Esophagus squamous epithelium (tissue), 5 donors: ENCODE data around the gene ANP32B. TPM values are rescaled to one million over a fixed set of nuclear protein-coding genes. Genes with fewer than 3 reads are reported as not detected.

Source experiments
- DNase-seq: peaks from one replicate; lab custom pipeline; 2025; lab: John Stamatoyannopoulos, UW
- H3K27ac ChIP-seq, 4 donors: fragments of 200-600 bp; sonication (generic); one replicate each; pipeline ENCODE4 v1.5.1; 2016 to 2019; ENCODE audit warnings: mild to moderate bottlenecking in 1 of 4
- H3K27me3 ChIP-seq, 4 donors: fragments of 200-600 bp; sonication (generic); 1 replicate in 3 of 4; 2 replicates in 1 of 4; pipeline versions ENCODE4 v1.5.1 to v1.6.0; 2017 to 2021; ENCODE audit warnings: antibody characterized with exemption in 1 of 4
- H3K36me3 ChIP-seq, 3 donors: fragments of 200-600 bp; sonication (generic); one replicate each; pipeline ENCODE4 v1.5.1; 2016 to 2019
- H3K4me1 ChIP-seq, 3 donors: fragments of 200-600 bp; sonication (generic); one replicate each; pipeline ENCODE4 v1.5.1; 2017 to 2019
- H3K4me3 ChIP-seq, 4 donors: fragments of 200-600 bp; sonication (generic); 1 replicate in 3 of 4; 2 replicates in 1 of 4; pipeline ENCODE4 v1.5.1; 2016 to 2019; ENCODE audit warnings: mild to moderate bottlenecking in 2 of 4, moderate library complexity in 1 of 4
- H3K9me3 ChIP-seq, 3 donors: fragments of 200-600 bp; sonication (generic); one replicate each; pipeline ENCODE4 v1.5.1; 2016 to 2019
- CTCF ChIP-seq, 6 experiments: fragments of 450-650 bp in 4 of 6; fragments of 200-600 bp in 2 of 6; sonication (generic) in 2 of 6; IDR thresholded peaks; one replicate each; pipeline ENCODE4 v1.5.1; 2016 to 2019; ENCODE audit warnings: antibody characterized with exemption in 6 of 6, mild to moderate bottlenecking in 4 of 6, moderate library complexity in 4 of 6
- POLR2A ChIP-seq, 4 donors: fragments of 450-650 bp; IDR thresholded peaks; one replicate each; pipeline ENCODE4 v1.6.1; 2017; ENCODE audit warnings: antibody characterized with exemption in 4 of 4, mild to moderate bottlenecking in 4 of 4, moderate library complexity in 3 of 4
- WGBS, 2 donors: methylation state at CpG; one replicate each; pipeline ENCODE4 v1.1.5; 2018; 5-methylcytosine and 5-hydroxymethylcytosine counted together
- intact Hi-C: fragments of 100-400 bp; cut with DNase I; formaldehyde crosslinking; loops from one replicate; pipeline ENCODE4 v1.15.0; 2022
- total RNA-seq, 4 donors: library from RNA; depleted of rRNA; stranded (reverse); fragments of >200 nt; gene quantifications; one replicate each; pipeline ENCODE4 v1.1.0, GENCODE V29; 2016
- donor health status: DM: yes; HTN: yes; CAD: no.

Gene ANP32B
- total RNA-seq, 4 donors from 2014 or later: 21.9 to 41.8 (median 28.4) TPM

DNA sequence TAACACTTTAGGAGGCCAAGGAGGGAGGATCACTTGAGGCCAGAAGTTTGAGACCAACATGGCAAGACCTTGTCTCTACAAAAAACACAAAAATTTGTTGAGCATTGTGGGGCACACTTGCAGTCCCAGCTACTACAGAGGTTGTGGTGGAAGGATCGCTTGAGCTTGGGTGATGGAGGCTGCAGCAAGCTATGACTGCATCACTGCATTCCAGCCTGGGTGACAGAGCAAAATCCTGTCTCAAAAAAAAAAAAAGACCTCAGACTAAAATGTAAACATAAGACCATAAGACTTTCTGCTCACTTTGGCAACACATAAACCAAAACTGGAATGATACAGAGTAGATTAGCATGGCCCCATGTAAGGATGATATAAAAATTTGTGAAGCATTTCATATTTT is 48.8 kb downstream of the ANP32B start:
- Histone ChIP-seq H3K4me1 (peaks cover 3 to 16% (median 5%) of the 10 kb centered on the region in 3 donors), H3K36me3 (no peaks in the 10 kb centered on the region), H3K9me3 (no peaks in the 10 kb centered on the region), H3K27ac (no peak overlapping the region), H3K4me3 (no peak overlapping the region), H3K27me3 (no peaks in the 10 kb centered on the region)
- DNase-seq: no peak
- WGBS, 2 donors: 78 to 87% methylated on average over 1 of the region's 1 CpG
- intact Hi-C loops: loop anchor here (10.0 kb wide), 1 partner anchor 107 kb away; the partner anchor contains the start of gene TRMO
- TF ChIP-seq POLR2A (IDR thresholded peaks at IDR 0.05) (no peak), CTCF (IDR thresholded peaks at IDR 0.05) (no peak)

- H3K27me3 ChIP-seq: no peaks in the 10 kb centered on the region
- WGBS, 2 donors: 29 to 41% methylated on average over 18 of the region's 20 CpGs
- H3K9me3 ChIP-seq: no peaks in the 10 kb centered on the region
- no peak for TF ChIP-seq POLR2A (IDR thresholded peaks at IDR 0.05)
- peak; percentile 74 to 86 (median 76) for TF ChIP-seq CTCF (IDR thresholded peaks at IDR 0.05)
- DNase-seq: peak; percentile 27
- H3K4me1 ChIP-seq: peaks cover 3 to 25% (median 5%) of the 10 kb centered on the region in 3 donors
- H3K36me3 ChIP-seq: no peaks in the 10 kb centered on the region
- intact Hi-C loops: loop anchor here (10.0 kb wide), 1 partner anchor 110 kb away; the partner anchor contains the start of gene TRMO
- peak overlapping the region in 1 of 4 donors; percentile 12 for H3K4me3 ChIP-seq
- H3K27ac ChIP-seq: peak overlapping the region in 2 of 4 donors; percentile 42 to 62
These were observed 51.7 kb downstream of the ANP32B start for GRCh38 chr9:98034593-98035546.

DNA sequence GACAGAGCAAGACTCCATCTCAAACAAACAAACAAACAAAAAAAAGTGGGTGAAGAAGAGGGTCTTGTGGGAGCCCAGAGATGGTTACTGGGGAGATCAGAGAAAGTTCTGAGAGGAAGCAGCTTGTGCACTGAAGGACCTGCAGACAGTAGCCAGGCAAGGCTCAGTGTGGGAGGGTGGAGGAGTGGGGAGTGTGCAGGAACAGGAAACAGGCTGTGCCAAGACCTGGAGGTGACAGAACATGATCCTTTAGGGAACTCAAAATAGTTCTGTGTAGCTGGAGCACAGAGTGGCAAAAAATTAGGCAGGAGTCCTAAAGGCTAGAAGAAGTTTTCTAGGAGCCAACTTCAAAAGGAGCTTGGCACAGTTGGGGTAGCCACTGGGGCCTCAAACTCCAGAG is 54.2 kb downstream of the ANP32B start:
- no peak for DNase-seq
- Histone ChIP-seq H3K27ac (peak overlapping the region in 3 of 4 donors; percentile 7 to 55 (median 23)), H3K4me3 (no peak overlapping the region), H3K27me3 (no peaks in the 10 kb centered on the region), H3K36me3 (no peaks in the 10 kb centered on the region), H3K9me3 (no peaks in the 10 kb centered on the region), H3K4me1 (peaks cover 3 to 25% (median 5%) of the 10 kb centered on the region in 3 donors)
- intact Hi-C loops: loop anchor here (10.0 kb wide), 1 partner anchor 113 kb away; the partner anchor contains the start of gene TRMO
- TF ChIP-seq CTCF (IDR thresholded peaks at IDR 0.05) (no peak), POLR2A (IDR thresholded peaks at IDR 0.05) (no peak)

DNA sequence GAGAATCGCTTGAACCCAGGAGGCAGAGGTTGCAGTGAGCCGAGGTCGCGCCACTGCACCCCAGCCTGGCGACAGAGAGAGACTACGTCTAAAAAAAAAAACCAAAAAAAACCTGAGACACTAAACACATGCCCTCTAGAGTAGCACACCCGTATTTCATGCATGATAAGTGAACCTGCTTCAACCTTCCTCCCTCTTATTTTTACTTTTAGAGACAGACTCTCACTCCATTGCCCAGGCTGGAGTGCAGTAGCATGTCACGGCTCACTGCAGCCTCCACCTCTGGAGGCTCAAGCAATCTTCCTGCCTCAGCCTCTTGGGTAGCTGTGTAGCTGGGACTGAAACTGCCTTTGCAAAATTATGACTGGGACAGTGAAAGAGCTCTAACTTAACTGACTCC is 55.8 kb downstream of the ANP32B start:
- Histone ChIP-seq H3K27me3 (no peaks in the 10 kb centered on the region), H3K36me3 (no peaks in the 10 kb centered on the region), H3K27ac (no peak overlapping the region), H3K9me3 (no peaks in the 10 kb centered on the region), H3K4me3 (no peak overlapping the region), H3K4me1 (peaks cover 3 to 25% (median 5%) of the 10 kb centered on the region in 3 donors)
- intact Hi-C loops: loop anchor here (10.0 kb wide), 1 partner anchor 114 kb away; the partner anchor contains the start of gene TRMO
- DNase-seq: no peak
- WGBS, 2 donors: 74 to 89% methylated on average over 8 of the region's 8 CpGs
- no peak for TF ChIP-seq POLR2A (IDR thresholded peaks at IDR 0.05)
- no peak for TF ChIP-seq CTCF (IDR thresholded peaks at IDR 0.05)

- Histone ChIP-seq H3K27ac (no peak overlapping the region), H3K4me3 (no peak overlapping the region), H3K9me3 (no peaks in the 10 kb centered on the region), H3K36me3 (no peaks in the 10 kb centered on the region), H3K4me1 (peaks cover under 1 to 22% (median 1%) of the 10 kb centered on the region in 3 donors), H3K27me3 (no peaks in the 10 kb centered on the region)
- TF ChIP-seq CTCF (IDR thresholded peaks at IDR 0.05): no peak
- no peak for TF ChIP-seq POLR2A (IDR thresholded peaks at IDR 0.05)
- no peak for DNase-seq
- intact Hi-C loops: loop anchor here (10.0 kb wide), 1 partner anchor 115 kb away; the partner anchor contains the start of gene TRMO
- WGBS, 2 donors: 62 to 81% methylated on average over 7 to 10 of the region's 10 CpGs
These were observed 56.5 kb downstream of the ANP32B start for GRCh38 chr9:98039607-98040017.
